ENCODE data around the gene AKAP3. TPM values are rescaled to one million over a fixed set of nuclear protein-coding genes. Genes with fewer than 3 reads are reported as not detected.

AKAP3 gene
- total RNA-seq, 1 donor from 2014 or later, result 2.8 TPM

- no peaks in the 10 kb centered on the region for H3K9me3 ChIP-seq
- no peak for DNase-seq (ENCODE audit: low spot score in 2 of 2)
- H3K27me3 ChIP-seq, result no peaks in the 10 kb centered on the region
- H3K36me3 ChIP-seq, result no peaks in the 10 kb centered on the region
- no peak overlapping the region for H3K4me3 ChIP-seq
- H3K4me1 ChIP-seq, result peaks cover 6 to 9% of the 10 kb centered on the region in 2 donors
- intact Hi-C loops (cut with DNase I), result no loop called here
- no peak for TF ChIP-seq CTCF (IDR thresholded peaks at IDR 0.05)
- H3K27ac ChIP-seq, result no peak overlapping the region
Observed at GRCh38 chr12:4645023-4645422, 3.8 kb downstream of the AKAP3 start.

- Histone ChIP-seq H3K4me3 (no peak overlapping the region), H3K36me3 (no peaks in the 10 kb centered on the region), H3K9me3 (no peaks in the 10 kb centered on the region), H3K4me1 (peaks cover 0 to 3% of the 10 kb centered on the region in 2 donors), H3K27ac (no peak overlapping the region), H3K27me3 (no peaks in the 10 kb centered on the region)
- intact Hi-C loops (cut with DNase I), result no loop called here
- no peak for TF ChIP-seq CTCF (IDR thresholded peaks at IDR 0.05)
- no peak for DNase-seq (ENCODE audit: low spot score in 2 of 2)
Observed at GRCh38 chr12:4643747-4644146, 5.1 kb downstream of the AKAP3 start.

DNA sequence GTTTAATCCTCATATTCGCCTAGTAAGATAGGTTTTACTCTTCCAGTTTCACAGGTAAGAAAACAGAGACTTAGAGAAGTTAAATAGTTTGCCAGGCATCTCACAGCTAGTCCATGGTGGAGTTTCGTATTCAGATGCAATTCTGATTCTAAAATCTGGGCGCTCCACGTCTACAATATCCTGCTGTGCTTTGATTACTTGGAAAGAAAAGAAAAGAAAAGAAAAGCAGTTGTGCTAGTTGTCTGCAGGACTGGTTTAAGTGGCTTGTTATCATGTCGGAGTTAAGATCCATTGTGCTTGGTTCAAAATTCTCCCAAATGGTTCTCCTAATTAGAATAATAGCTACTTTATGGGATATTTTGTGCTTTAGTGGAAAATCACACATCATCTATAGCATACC is 18.6 kb downstream of the AKAP3 start:
- intact Hi-C loops (cut with DNase I), result no loop called here
- Histone ChIP-seq H3K4me3 (no peak overlapping the region), H3K9me3 (no peaks in the 10 kb centered on the region), H3K27me3 (no peaks in the 10 kb centered on the region), H3K36me3 (no peaks in the 10 kb centered on the region), H3K4me1 (no peaks in the 10 kb centered on the region), H3K27ac (no peak overlapping the region)
- DNase-seq (ENCODE audit: low spot score in 2 of 2), result no peak
- no peak for TF ChIP-seq CTCF (IDR thresholded peaks at IDR 0.05)

DNA sequence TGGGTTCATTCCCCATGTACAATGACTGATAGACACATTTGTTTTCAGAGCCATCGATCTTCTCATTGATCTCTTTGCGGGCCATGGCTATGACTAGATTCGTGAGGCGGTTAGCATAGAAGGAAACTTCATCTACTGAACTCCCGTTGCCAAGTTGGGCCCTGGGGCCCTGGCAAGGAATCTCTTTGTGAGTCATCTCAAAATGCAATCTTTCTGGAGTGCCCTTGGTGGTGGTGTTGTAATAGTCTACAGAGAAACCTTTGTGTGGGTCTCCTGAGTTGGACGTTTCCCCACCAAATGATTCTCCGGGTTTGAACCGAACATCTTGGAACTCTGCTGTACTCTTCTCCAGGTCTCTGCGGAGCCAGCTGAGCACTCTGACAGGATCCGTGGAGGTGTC is 20.4 kb downstream of the AKAP3 start:
- Histone ChIP-seq H3K4me3 (no peak overlapping the region), H3K27ac (no peak overlapping the region), H3K36me3 (no peaks in the 10 kb centered on the region), H3K4me1 (no peaks in the 10 kb centered on the region), H3K27me3 (no peaks in the 10 kb centered on the region), H3K9me3 (no peaks in the 10 kb centered on the region)
- intact Hi-C loops (cut with DNase I), result no loop called here
- DNase-seq (ENCODE audit: low spot score in 2 of 2), result no peak
- no peak for TF ChIP-seq CTCF (IDR thresholded peaks at IDR 0.05)

DNA sequence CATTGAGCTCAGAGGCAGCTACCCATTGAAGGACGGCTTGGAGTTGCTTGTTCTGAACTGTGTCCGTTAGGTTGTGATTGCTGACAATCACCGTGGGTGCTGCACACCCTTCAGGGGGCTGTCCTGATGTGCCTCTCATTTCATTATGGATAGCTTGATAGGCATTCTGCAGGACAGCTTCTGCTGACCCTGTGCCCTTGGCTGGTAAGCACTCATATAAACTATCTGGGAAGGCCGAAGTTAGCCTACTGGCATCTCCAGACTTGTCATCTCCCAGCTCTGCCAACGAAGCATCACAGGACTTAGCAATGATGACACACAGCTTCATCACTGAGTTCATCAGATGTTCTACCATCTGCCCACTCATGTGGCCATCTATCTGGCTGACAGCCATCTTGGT is 22.3 kb downstream of the AKAP3 start:
- no peak overlapping the region for H3K27ac ChIP-seq
- no peaks in the 10 kb centered on the region for H3K36me3 ChIP-seq
- no peaks in the 10 kb centered on the region for H3K9me3 ChIP-seq
- no peaks in the 10 kb centered on the region for H3K27me3 ChIP-seq
- H3K4me3 ChIP-seq, result no peak overlapping the region
- no peaks in the 10 kb centered on the region for H3K4me1 ChIP-seq
- intact Hi-C loops (cut with DNase I), result no loop called here
- DNase-seq (ENCODE audit: low spot score in 2 of 2), result no peak
- TF ChIP-seq CTCF (IDR thresholded peaks at IDR 0.05), result no peak

GRCh38 chr12:4621511-4621910 is 27.3 kb downstream of the AKAP3 start:
- Histone ChIP-seq H3K4me1 (no peaks in the 10 kb centered on the region), H3K27me3 (no peaks in the 10 kb centered on the region), H3K27ac (no peak overlapping the region), H3K36me3 (no peaks in the 10 kb centered on the region), H3K4me3 (no peak overlapping the region), H3K9me3 (no peaks in the 10 kb centered on the region)
- no peak for DNase-seq (ENCODE audit: low spot score in 2 of 2)
- intact Hi-C loops (cut with DNase I), result no loop called here
- no peak for TF ChIP-seq CTCF (IDR thresholded peaks at IDR 0.05)

All from ascending aorta (tissue), 2 donors.